Transverse colon (tissue), 4 donors: Measurements from ENCODE around the gene PKD1.
"Not testable (repeated sequence)": the region's sequence is repeated elsewhere in the genome, so short reads cannot be mapped to it uniquely, and the experiment has no call there.

Experiments
- POLR2AphosphoS5 ChIP-seq, 3 donors: sonication (generic); formaldehyde crosslinking; IDR thresholded peaks; one replicate each; pipeline ENCODE4 v1.6.1; 2016; ENCODE audit warnings: antibody characterized with exemption in 3 of 3
- TF ChIP-seq, protein P1 (sequence below), 5 experiments: fragments of 200-600 bp in 3 of 5; fragments of 450-650 bp in 2 of 5; sonication (generic) in 3 of 5; IDR thresholded peaks; 1 replicate in 2 of 5; 2 replicates in 3 of 5; pipeline ENCODE4 v1.5.1; 2016 to 2017; ENCODE audit warnings: antibody characterized with exemption in 5 of 5, inconsistent platforms in 3 of 5, mild to moderate bottlenecking in 2 of 5, moderate library complexity in 1 of 5

DNA sequence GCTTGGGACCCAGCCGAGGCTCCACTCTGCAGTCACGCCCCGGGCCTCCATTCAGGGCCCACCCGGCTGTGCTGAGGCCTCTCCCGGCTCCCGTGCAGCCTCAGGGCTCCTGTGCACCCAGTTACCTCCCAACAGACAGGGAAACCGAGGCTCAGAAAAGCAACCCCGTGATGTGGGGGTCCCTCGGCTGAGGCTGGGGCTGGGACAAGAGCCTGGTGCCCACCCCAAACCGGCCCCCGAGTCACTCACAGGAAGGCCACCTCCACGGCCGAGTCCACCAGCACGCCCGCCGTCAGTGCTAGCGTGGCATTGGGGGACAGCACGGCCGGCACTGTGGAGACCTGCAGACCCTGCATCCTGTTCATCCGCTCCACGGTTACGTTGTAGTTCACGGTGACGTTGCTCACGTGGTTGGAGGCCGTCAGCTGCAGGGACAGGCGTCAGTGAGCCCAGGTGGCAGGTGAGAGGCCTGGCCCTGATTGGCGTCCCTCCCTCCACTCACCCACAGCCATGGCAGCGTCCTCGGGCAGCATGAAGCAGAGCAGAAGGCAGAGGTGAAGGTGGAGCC is 23.1 kb downstream of the PKD1 start:
- TF ChIP-seq, protein P1, sequence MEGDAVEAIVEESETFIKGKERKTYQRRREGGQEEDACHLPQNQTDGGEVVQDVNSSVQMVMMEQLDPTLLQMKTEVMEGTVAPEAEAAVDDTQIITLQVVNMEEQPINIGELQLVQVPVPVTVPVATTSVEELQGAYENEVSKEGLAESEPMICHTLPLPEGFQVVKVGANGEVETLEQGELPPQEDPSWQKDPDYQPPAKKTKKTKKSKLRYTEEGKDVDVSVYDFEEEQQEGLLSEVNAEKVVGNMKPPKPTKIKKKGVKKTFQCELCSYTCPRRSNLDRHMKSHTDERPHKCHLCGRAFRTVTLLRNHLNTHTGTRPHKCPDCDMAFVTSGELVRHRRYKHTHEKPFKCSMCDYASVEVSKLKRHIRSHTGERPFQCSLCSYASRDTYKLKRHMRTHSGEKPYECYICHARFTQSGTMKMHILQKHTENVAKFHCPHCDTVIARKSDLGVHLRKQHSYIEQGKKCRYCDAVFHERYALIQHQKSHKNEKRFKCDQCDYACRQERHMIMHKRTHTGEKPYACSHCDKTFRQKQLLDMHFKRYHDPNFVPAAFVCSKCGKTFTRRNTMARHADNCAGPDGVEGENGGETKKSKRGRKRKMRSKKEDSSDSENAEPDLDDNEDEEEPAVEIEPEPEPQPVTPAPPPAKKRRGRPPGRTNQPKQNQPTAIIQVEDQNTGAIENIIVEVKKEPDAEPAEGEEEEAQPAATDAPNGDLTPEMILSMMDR (IDR thresholded peaks at IDR 0.05), result not testable (repeated sequence)
- TF ChIP-seq POLR2AphosphoS5 (IDR thresholded peaks at IDR 0.05), result not testable (repeated sequence)
